ENCODE data around the gene MED27.

Gene MED27

GRCh38 chr9:131863306-131863896 lies 216.3 kb downstream of the MED27 start:
- POLR2A ChIA-PET = interaction anchor here (0.6 kb wide), 1 partner anchor 26 kb away, joined by 3 read pairs; no protein-coding TSS in a partner anchor
- no peak overlapping the region for H3K4me3 ChIP-seq (ENCODE audit: low read depth, low read length)
- DNase-seq (ENCODE audit: low read depth, low spot score) = no peak
- TF ChIP-seq CTCF (IDR thresholded peaks at IDR 0.05; ENCODE audit: insufficient read depth, low read length, missing control alignments) = no peak
- CTCF ChIA-PET = no interaction called here

GRCh38 chr9:131862261-131862660 lies 217.4 kb downstream of the MED27 start:
- TF ChIP-seq CTCF (IDR thresholded peaks at IDR 0.05; ENCODE audit: insufficient read depth, low read length, missing control alignments) = no peak
- no peak overlapping the region for H3K4me3 ChIP-seq (ENCODE audit: low read depth, low read length)
- CTCF ChIA-PET = no interaction called here
- POLR2A ChIA-PET = no interaction called here
- no peak for DNase-seq (ENCODE audit: low read depth, low spot score)

GRCh38 chr9:131860430-131860829 lies 219.2 kb downstream of the MED27 start:
- no peak for TF ChIP-seq CTCF (IDR thresholded peaks at IDR 0.05; ENCODE audit: insufficient read depth, low read length, missing control alignments)
- ChIA-PET CTCF (no interaction called here), POLR2A (no interaction called here)
- no peak for DNase-seq (ENCODE audit: low read depth, low spot score)
- no peak overlapping the region for H3K4me3 ChIP-seq (ENCODE audit: low read depth, low read length)

GRCh38 chr9:131858147-131858546 lies 221.5 kb downstream of the MED27 start:
- DNase-seq (ENCODE audit: low read depth, low spot score) = no peak
- ChIA-PET POLR2A (no interaction called here), CTCF (no interaction called here)
- H3K4me3 ChIP-seq (ENCODE audit: low read depth, low read length) = no peak overlapping the region
- TF ChIP-seq CTCF (IDR thresholded peaks at IDR 0.05; ENCODE audit: insufficient read depth, low read length, missing control alignments) = no peak

GRCh38 chr9:131856105-131856504 lies 223.6 kb downstream of the MED27 start:
- TF ChIP-seq CTCF (IDR thresholded peaks at IDR 0.05; ENCODE audit: insufficient read depth, low read length, missing control alignments) = no peak
- H3K4me3 ChIP-seq (ENCODE audit: low read depth, low read length) = no peak overlapping the region
- no peak for DNase-seq (ENCODE audit: low read depth, low spot score)
- CTCF ChIA-PET = no interaction called here
- POLR2A ChIA-PET = no interaction called here

GRCh38 chr9:131854896-131855613 lies 224.6 kb downstream of the MED27 start:
- peak overlapping the region; percentile 36 for H3K4me3 ChIP-seq (ENCODE audit: low read depth, low read length)
- peak; percentile 10 for DNase-seq (ENCODE audit: low read depth, low spot score)
- ChIA-PET CTCF (interaction anchor here (1.1 kb wide), 1 partner anchor 314 kb away, joined by 4 read pairs; no protein-coding TSS in a partner anchor), POLR2A (interaction anchor here (0.6 kb wide), 1 partner anchor 9 kb away, joined by 3 read pairs; no protein-coding TSS in a partner anchor)
- no peak for TF ChIP-seq CTCF (IDR thresholded peaks at IDR 0.05; ENCODE audit: insufficient read depth, low read length, missing control alignments)

Measured in AG04449 (cell line).